Measurements from ENCODE around the gene DNAJB6.

The DNAJB6 gene

GRCh38 chr7:157380416-157380815 lies 43.6 kb downstream of the DNAJB6 start:
- ATAC-seq (ENCODE audit: insufficient read depth, low read depth) (no peak), DNase-seq (no peak)
- Histone ChIP-seq H3K36me3 (ENCODE audit: insufficient read depth, low read length) (peaks cover 94% of the 10 kb centered on the region), H3K27me3 (ENCODE audit: insufficient read depth, low read length, poor library complexity) (no peaks in the 10 kb centered on the region), H3K4me3 (ENCODE audit: low read depth in 1 of 2, low read length in 2 of 2) (no peak overlapping the region), H4K20me1 (ENCODE audit: insufficient read depth, low read length) (peaks cover 79% of the 10 kb centered on the region), H3K79me2 (ENCODE audit: insufficient read depth, low read length) (peaks cover 94% of the 10 kb centered on the region), H3K27ac (ENCODE audit: low read length) (no peak overlapping the region), H2AFZ (ENCODE audit: low read depth, low read length) (no peak overlapping the region), H3K9me3 (ENCODE audit: insufficient read depth, low read length, severe bottlenecking) (no peaks in the 10 kb centered on the region), H3K4me2 (ENCODE audit: insufficient read depth, low read length) (no peak overlapping the region), H3K9ac (ENCODE audit: low read depth, low read length) (no peak overlapping the region), H3K4me1 (ENCODE audit: insufficient read depth, low read length) (no peaks in the 10 kb centered on the region)
- no peak for TF ChIP-seq EZH2 (IDR thresholded peaks at IDR 0.05; ENCODE audit: borderline replicate concordance, low read depth, low read length, severe bottlenecking)
- no peak for TF ChIP-seq CTCF (IDR thresholded peaks at IDR 0.05; ENCODE audit: borderline replicate concordance, extremely low read depth, low read length, poor library complexity, severe bottlenecking)

- no peak for TF ChIP-seq CTCF (IDR thresholded peaks at IDR 0.05; ENCODE audit: borderline replicate concordance, extremely low read depth, low read length, poor library complexity, severe bottlenecking)
- TF ChIP-seq EZH2 (IDR thresholded peaks at IDR 0.05; ENCODE audit: borderline replicate concordance, low read depth, low read length, severe bottlenecking), result no peak
- ATAC-seq (ENCODE audit: insufficient read depth, low read depth) (no peak), DNase-seq (no peak)
- no peak overlapping the region for H3K4me2 ChIP-seq (ENCODE audit: insufficient read depth, low read length)
- no peak overlapping the region for H3K27ac ChIP-seq (ENCODE audit: low read length)
- H3K27me3 ChIP-seq (ENCODE audit: insufficient read depth, low read length, poor library complexity), result no peaks in the 10 kb centered on the region
- no peak overlapping the region for H3K9ac ChIP-seq (ENCODE audit: low read depth, low read length)
- no peak overlapping the region for H2AFZ ChIP-seq (ENCODE audit: low read depth, low read length)
- no peak overlapping the region for H3K4me3 ChIP-seq (ENCODE audit: low read depth in 1 of 2, low read length in 2 of 2)
- H3K36me3 ChIP-seq (ENCODE audit: insufficient read depth, low read length), result peaks cover 93% of the 10 kb centered on the region
- H3K9me3 ChIP-seq (ENCODE audit: insufficient read depth, low read length, severe bottlenecking), result no peaks in the 10 kb centered on the region
- peaks cover 9% of the 10 kb centered on the region for H3K4me1 ChIP-seq (ENCODE audit: insufficient read depth, low read length)
- H4K20me1 ChIP-seq (ENCODE audit: insufficient read depth, low read length), result peaks cover 58% of the 10 kb centered on the region
- H3K79me2 ChIP-seq (ENCODE audit: insufficient read depth, low read length), result peaks cover 85% of the 10 kb centered on the region
These were observed 47.1 kb downstream of the DNAJB6 start for GRCh38 chr7:157383868-157384267.

GRCh38 chr7:157384301-157384700 lies 47.5 kb downstream of the DNAJB6 start:
- Histone ChIP-seq H3K4me2 (ENCODE audit: insufficient read depth, low read length) (no peak overlapping the region), H3K36me3 (ENCODE audit: insufficient read depth, low read length) (peaks cover 93% of the 10 kb centered on the region), H3K4me3 (ENCODE audit: low read depth in 1 of 2, low read length in 2 of 2) (no peak overlapping the region), H2AFZ (ENCODE audit: low read depth, low read length) (no peak overlapping the region), H3K79me2 (ENCODE audit: insufficient read depth, low read length) (peaks cover 85% of the 10 kb centered on the region), H3K9ac (ENCODE audit: low read depth, low read length) (no peak overlapping the region), H3K27me3 (ENCODE audit: insufficient read depth, low read length, poor library complexity) (no peaks in the 10 kb centered on the region), H3K9me3 (ENCODE audit: insufficient read depth, low read length, severe bottlenecking) (no peaks in the 10 kb centered on the region), H4K20me1 (ENCODE audit: insufficient read depth, low read length) (peaks cover 54% of the 10 kb centered on the region), H3K4me1 (ENCODE audit: insufficient read depth, low read length) (peaks cover 9% of the 10 kb centered on the region), H3K27ac (ENCODE audit: low read length) (no peak overlapping the region)
- no peak for TF ChIP-seq CTCF (IDR thresholded peaks at IDR 0.05; ENCODE audit: borderline replicate concordance, extremely low read depth, low read length, poor library complexity, severe bottlenecking)
- no peak for TF ChIP-seq EZH2 (IDR thresholded peaks at IDR 0.05; ENCODE audit: borderline replicate concordance, low read depth, low read length, severe bottlenecking)
- DNase-seq, result no peak
- ATAC-seq (ENCODE audit: insufficient read depth, low read depth), result no peak
